H9 (cell line): ENCODE results near the gene CCN5. TPM values are rescaled to one million over a fixed set of nuclear protein-coding genes. Genes with fewer than 3 reads are reported as not detected.
A peak's percentile ranks its signal among the peaks of the same experiment; 100 is the strongest.

Source experiments
- DNase-seq: peaks from one replicate; pipeline ENCODE4 v3.0.0-alpha.2; 2017
- H2AFZ ChIP-seq: one replicate; pipeline ENCODE4 v1.6.1; 2013; ENCODE audit warnings: mild to moderate bottlenecking, low read length, control low read depth, moderate library complexity
- H2AK5ac ChIP-seq: 2 replicates; pipeline ENCODE4 v1.6.1; 2013; ENCODE audit warnings: low read length, control low read depth, mixed read lengths; ENCODE audit not compliant: insufficient read length
- H2BK120ac ChIP-seq: one replicate; pipeline ENCODE4 v1.6.1; 2013; ENCODE audit warnings: low read depth, mild to moderate bottlenecking, low read length, control low read depth, inconsistent platforms; ENCODE audit not compliant: poor library complexity, severe bottlenecking
- H2BK12ac ChIP-seq: 2 replicates; pipeline ENCODE4 v1.6.1; 2013; ENCODE audit warnings: low read length, control low read depth, mixed read lengths, low read depth; ENCODE audit not compliant: insufficient read length
- H2BK15ac ChIP-seq: 2 replicates; pipeline ENCODE4 v1.6.1; 2013; ENCODE audit warnings: low read depth, low read length, control low read depth
- H2BK20ac ChIP-seq: one replicate; pipeline ENCODE4 v1.6.1; 2013; ENCODE audit warnings: low read depth, mild to moderate bottlenecking, low read length, control low read depth, inconsistent platforms; ENCODE audit not compliant: poor library complexity, severe bottlenecking
- H2BK5ac ChIP-seq: 2 replicates; pipeline ENCODE4 v1.6.1; 2013; ENCODE audit warnings: low read length, control low read depth, mixed read lengths; ENCODE audit not compliant: insufficient read length
- H3K14ac ChIP-seq: 2 replicates; pipeline ENCODE4 v1.6.1; 2013; ENCODE audit warnings: low read length, control low read depth; ENCODE audit not compliant: insufficient read depth
- H3K18ac ChIP-seq: 2 replicates; pipeline ENCODE4 v1.6.1; 2013; ENCODE audit warnings: low read depth, mild to moderate bottlenecking, mixed read lengths, low read length, control low read depth; ENCODE audit not compliant: insufficient read length
- H3K23ac ChIP-seq: 2 replicates; pipeline ENCODE4 v1.6.1; 2013; ENCODE audit warnings: low read length, control low read depth, mixed read lengths, low read depth; ENCODE audit not compliant: insufficient read length
- H3K23me2 ChIP-seq: 2 replicates; pipeline ENCODE4 v1.6.1; 2013; ENCODE audit warnings: low read depth, mild to moderate bottlenecking, mixed read lengths, low read length, control low read depth; ENCODE audit not compliant: insufficient read length, poor library complexity, severe bottlenecking
- H3K27ac ChIP-seq: 2 replicates; pipeline ENCODE4 v1.5.1; 2013; ENCODE audit warnings: low read length, control low read depth, mixed read lengths, low read depth; ENCODE audit not compliant: insufficient read length
- H3K27me3 ChIP-seq: 2 replicates; pipeline ENCODE4 v1.6.1; 2013; ENCODE audit warnings: low read length, control low read depth, inconsistent platforms; ENCODE audit not compliant: insufficient read depth
- H3K4ac ChIP-seq: 2 replicates; pipeline ENCODE4 v1.6.1; 2013; ENCODE audit warnings: low read depth, mild to moderate bottlenecking, control low read depth, inconsistent platforms, low read length, moderate library complexity
- H3K4me1 ChIP-seq: 2 replicates; pipeline ENCODE4 v1.6.1; 2013; ENCODE audit warnings: low read length, control low read depth, inconsistent platforms; ENCODE audit not compliant: insufficient read depth
- H3K4me2 ChIP-seq: 2 replicates; pipeline ENCODE4 v1.6.1; 2013; ENCODE audit warnings: low read length, control low read depth, mixed read lengths; ENCODE audit not compliant: insufficient read length, insufficient read depth
- H3K56ac ChIP-seq: 2 replicates; pipeline ENCODE4 v1.6.1; 2013; ENCODE audit warnings: low read depth, mild to moderate bottlenecking, mixed read lengths, low read length, control low read depth; ENCODE audit not compliant: insufficient read length
- H3K79me1 ChIP-seq: 2 replicates; pipeline ENCODE4 v1.6.1; 2013; ENCODE audit warnings: low read depth, mild to moderate bottlenecking, moderate library complexity, low read length, control low read depth, inconsistent platforms; ENCODE audit not compliant: insufficient read depth, poor library complexity, severe bottlenecking
- H3K79me2 ChIP-seq: 2 replicates; pipeline ENCODE4 v1.6.1; 2013; ENCODE audit warnings: low read length, control low read depth, inconsistent platforms; ENCODE audit not compliant: insufficient read depth
- H3K9ac ChIP-seq: 2 replicates; pipeline ENCODE4 v1.6.1; 2013; ENCODE audit warnings: low read length, control low read depth, mixed read lengths; ENCODE audit not compliant: insufficient read length; ENCODE audit errors: extremely low read depth
- H3K9me3 ChIP-seq: one replicate; pipeline ENCODE4 v1.6.1; 2013; ENCODE audit warnings: low read depth, low read length, inconsistent platforms; ENCODE audit not compliant: control insufficient read depth
- H3T11ph ChIP-seq: one replicate; pipeline ENCODE4 v1.6.1; 2013; ENCODE audit warnings: mild to moderate bottlenecking, low read length, control low read depth, inconsistent platforms
- H4K20me1 ChIP-seq: one replicate; pipeline ENCODE4 v1.6.1; 2013; ENCODE audit not compliant: control insufficient read depth, insufficient read length, insufficient read depth
- H4K5ac ChIP-seq: 2 replicates; pipeline ENCODE4 v1.6.1; 2013; ENCODE audit warnings: low read depth, mild to moderate bottlenecking, mixed read lengths, low read length, control low read depth; ENCODE audit not compliant: insufficient read length
- H4K8ac ChIP-seq: replicated peaks from 2 replicates; pipeline ENCODE4 v1.6.1; 2013; ENCODE audit warnings: low read length, control low read depth, mixed read lengths, low read depth; ENCODE audit not compliant: insufficient read length
- H4K91ac ChIP-seq: 2 replicates; pipeline ENCODE4 v1.6.1; 2013; ENCODE audit warnings: low read depth, mild to moderate bottlenecking, moderate library complexity, mixed read lengths, low read length, control low read depth; ENCODE audit not compliant: insufficient read length
- H3K27ac Mint-ChIP-seq, 3 experiments: 2 replicates in 2 of 3; 3 replicates in 1 of 3; pipeline ENCODE4 v1.8.0; 2020 to 2021; ENCODE audit warnings: mixed read lengths in 3 of 3, mild to moderate bottlenecking in 1 of 3, moderate library complexity in 1 of 3
- H3K27me3 Mint-ChIP-seq: 2 replicates; pipeline ENCODE4 v1.8.0; 2021; ENCODE audit warnings: low read depth, mild to moderate bottlenecking, moderate library complexity, mixed read lengths
- H3K36me3 Mint-ChIP-seq, 3 experiments: 2 replicates in 2 of 3; 3 replicates in 1 of 3; pipeline ENCODE4 v1.8.0; 2020 to 2021; ENCODE audit warnings: low read depth in 3 of 3, mixed read lengths in 3 of 3; ENCODE audit not compliant: insufficient read depth in 1 of 3
- H3K4me1 Mint-ChIP-seq, 2 experiments: 2 replicates each; pipeline ENCODE4 v1.8.0; 2020; ENCODE audit warnings: mixed read lengths in 2 of 2
- H3K4me3 Mint-ChIP-seq, 2 experiments: 2 replicates in 1 of 2; 3 replicates in 1 of 2; pipeline ENCODE4 v1.8.0; 2020 to 2021; ENCODE audit warnings: mild to moderate bottlenecking in 2 of 2, mixed read lengths in 2 of 2, moderate library complexity in 1 of 2
- H3K9me3 Mint-ChIP-seq, 2 experiments: 2 replicates in 1 of 2; 3 replicates in 1 of 2; pipeline ENCODE4 v1.8.0; 2020; ENCODE audit warnings: mild to moderate bottlenecking in 2 of 2, mixed read lengths in 2 of 2, moderate library complexity in 1 of 2
- CTCF ChIP-seq: fragments of 200-600 bp; sonication (generic); conservative IDR thresholded peaks from 3 replicates; pipeline ENCODE4 v1.8.0; 2021; ENCODE audit warnings: antibody characterized with exemption, mild to moderate bottlenecking
- WGBS: extraction: QIAGEN DNeasy Blood & Tissue Kit; methylation state at CpG from one replicate; pipeline ENCODE4 v1.1.7; 2013; ENCODE audit warnings: missing lambda C conversion rate, low lambda C conversion rate, mixed read lengths; ENCODE audit not compliant: insufficient read length; ENCODE audit errors: extremely low coverage; 5-methylcytosine and 5-hydroxymethylcytosine counted together
- total RNA-seq: library from RNA; stranded (reverse); gene quantifications from 2 replicates; pipeline ENCODE4 v1.2.1, GENCODE V29; 2021

Gene CCN5
- total RNA-seq, 1 experiment from 2014 or later = not detected

- H4K91ac ChIP-seq = no peak overlapping the region
- no CpG with 5 or more reads among the region's 4 CpGs for WGBS
- H3K27me3 Mint-ChIP-seq = no peaks in the 10 kb centered on the region; the same call in 1 of the 2 replicates
- H3K27ac ChIP-seq = no peak overlapping the region
- H3K9me3 ChIP-seq = no peaks in the 10 kb centered on the region
- no peak for DNase-seq
- H2BK120ac ChIP-seq = no peak overlapping the region
- peaks cover 17 to 26% of the 10 kb centered on the region in 2 experiments for H3K4me1 Mint-ChIP-seq
- H3K4me1 ChIP-seq = peaks cover 2% of the 10 kb centered on the region; the same call in 1 of the 2 replicates
- H3K9me3 Mint-ChIP-seq = no peaks in the 10 kb centered on the region
- no peak overlapping the region for H3K4me3 Mint-ChIP-seq
- H3K79me1 ChIP-seq = no peaks in the 10 kb centered on the region
- H3K27ac Mint-ChIP-seq = peak overlapping the region in 1 of 3 experiments; percentile 21; a peak in 2 of 7 replicates
- no peak overlapping the region for H4K5ac ChIP-seq
- no peak overlapping the region for H3K23ac ChIP-seq
- H2AK5ac ChIP-seq = no peak overlapping the region
- H3T11ph ChIP-seq = no peak overlapping the region
- no peak overlapping the region for H3K56ac ChIP-seq
- no peak overlapping the region for H2BK12ac ChIP-seq
- TF ChIP-seq CTCF = no peak
- H2BK5ac ChIP-seq = no peak overlapping the region
- no peak overlapping the region for H3K14ac ChIP-seq
- H3K27me3 ChIP-seq = no peaks in the 10 kb centered on the region
- H4K8ac ChIP-seq = no peak overlapping the region
- H3K23me2 ChIP-seq = no peaks in the 10 kb centered on the region
- no peak overlapping the region for H2BK20ac ChIP-seq
- H3K18ac ChIP-seq = no peak overlapping the region
- peaks cover 0 to 3% (median 0%) of the 10 kb centered on the region in 3 experiments; a peak in 3 of 7 replicates for H3K36me3 Mint-ChIP-seq
- no peak overlapping the region for H3K9ac ChIP-seq
- no peak overlapping the region for H2AFZ ChIP-seq
- H3K4ac ChIP-seq = no peak overlapping the region
- no peaks in the 10 kb centered on the region for H4K20me1 ChIP-seq
- H3K79me2 ChIP-seq = no peaks in the 10 kb centered on the region
- no peak overlapping the region for H3K4me2 ChIP-seq
- H2BK15ac ChIP-seq = no peak overlapping the region
Measured at GRCh38 chr20:44765091-44765490, 49.9 kb downstream of the CCN5 start.
